ENCODE data around the gene NXNL1.
"Not testable (repeated sequence)": the region's sequence is repeated elsewhere in the genome, so short reads cannot be mapped to it uniquely, and the experiment has no call there.

Gene NXNL1, protein sequence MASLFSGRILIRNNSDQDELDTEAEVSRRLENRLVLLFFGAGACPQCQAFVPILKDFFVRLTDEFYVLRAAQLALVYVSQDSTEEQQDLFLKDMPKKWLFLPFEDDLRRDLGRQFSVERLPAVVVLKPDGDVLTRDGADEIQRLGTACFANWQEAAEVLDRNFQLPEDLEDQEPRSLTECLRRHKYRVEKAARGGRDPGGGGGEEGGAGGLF

DNA sequence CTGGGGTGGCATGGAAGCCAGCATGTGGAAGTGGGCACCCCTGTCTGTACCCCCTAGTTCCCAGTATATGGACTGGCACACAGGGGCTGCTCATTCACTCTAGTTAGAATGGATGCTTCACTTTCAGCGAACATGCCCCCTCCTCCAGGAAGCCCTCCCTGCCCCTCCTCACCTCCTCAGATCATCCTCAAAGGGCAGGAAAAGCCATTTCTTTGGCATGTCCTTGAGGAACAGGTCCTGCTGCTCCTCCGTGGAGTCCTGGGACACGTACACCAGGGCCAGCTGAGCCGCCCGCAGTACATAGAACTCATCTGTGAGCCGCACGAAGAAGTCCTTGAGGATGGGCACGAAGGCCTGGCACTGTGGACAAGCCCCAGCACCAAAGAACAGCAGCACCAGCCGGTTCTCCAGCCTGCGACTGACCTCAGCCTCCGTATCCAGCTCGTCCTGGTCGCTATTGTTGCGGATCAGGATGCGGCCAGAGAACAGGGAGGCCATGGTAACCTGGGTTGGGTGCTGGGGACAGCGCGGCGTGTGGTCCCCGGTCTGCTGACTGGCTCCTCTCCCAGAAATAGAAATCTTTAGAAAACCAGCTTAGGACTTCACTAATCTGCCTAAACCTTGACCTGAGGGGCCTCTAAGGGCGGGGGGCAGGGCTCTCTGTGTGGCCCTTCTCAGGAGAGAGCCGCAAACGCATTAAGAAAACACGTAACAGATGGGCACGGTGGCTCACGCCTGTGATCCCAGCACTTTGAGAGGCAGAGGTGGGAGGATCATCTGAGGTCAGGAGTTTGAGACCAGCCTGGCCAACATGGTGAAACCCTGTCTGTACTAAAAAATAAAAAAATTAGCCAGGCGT lies at the start of gene NXNL1:
TSS of gene NXNL1 (minus strand) at position 555 of the 859 bp plus-strand sequence. CDS start at position 498, 57 bp downstream.
- DNase-seq: no peak

GRCh38 chr19:17508558-17508933 lies 47.8 kb upstream of the NXNL1 start:
- not testable (repeated sequence) for DNase-seq

DNA sequence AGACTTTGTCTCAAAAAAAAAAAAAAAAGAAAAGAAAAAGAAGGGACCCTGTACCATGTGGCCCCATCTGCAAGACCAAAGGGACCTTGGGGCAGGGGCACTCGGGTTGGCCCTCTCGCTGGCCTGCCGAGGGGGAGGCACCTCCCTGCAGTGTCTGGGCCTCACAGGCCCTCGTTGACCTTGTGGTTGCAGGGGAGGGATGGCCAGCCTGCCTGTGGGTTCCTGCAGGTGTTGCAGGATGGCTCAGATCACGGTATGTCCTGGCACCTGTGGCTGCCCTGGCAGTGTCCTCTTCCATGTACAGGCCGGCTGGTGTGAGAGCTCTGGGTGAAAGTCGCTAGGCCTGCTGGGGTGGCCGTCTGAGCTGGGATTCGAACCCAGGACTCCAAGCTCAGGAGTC lies 46.0 kb upstream of the NXNL1 start:
- DNase-seq: no peak

DNA sequence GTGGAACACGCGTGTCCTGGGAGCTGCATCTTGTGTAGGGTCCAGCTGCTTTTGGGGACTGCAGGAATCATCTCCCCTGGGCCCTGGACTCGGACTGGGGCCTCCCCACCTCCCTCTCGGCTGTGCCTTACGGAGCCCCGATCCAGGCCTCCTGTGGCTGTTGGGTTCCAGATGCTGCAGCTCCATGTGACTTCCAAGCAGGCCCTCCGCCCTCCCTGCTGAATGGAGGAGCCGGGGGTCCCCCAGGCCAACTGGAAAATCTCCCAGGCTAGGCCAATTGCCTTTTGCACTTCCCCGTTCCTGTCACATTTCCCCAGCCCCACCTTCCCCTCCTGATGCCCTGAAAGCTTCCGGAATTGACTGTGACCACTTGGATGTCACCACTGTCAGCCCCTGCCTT lies 44.5 kb upstream of the NXNL1 start:
- DNase-seq: no peak

DNA sequence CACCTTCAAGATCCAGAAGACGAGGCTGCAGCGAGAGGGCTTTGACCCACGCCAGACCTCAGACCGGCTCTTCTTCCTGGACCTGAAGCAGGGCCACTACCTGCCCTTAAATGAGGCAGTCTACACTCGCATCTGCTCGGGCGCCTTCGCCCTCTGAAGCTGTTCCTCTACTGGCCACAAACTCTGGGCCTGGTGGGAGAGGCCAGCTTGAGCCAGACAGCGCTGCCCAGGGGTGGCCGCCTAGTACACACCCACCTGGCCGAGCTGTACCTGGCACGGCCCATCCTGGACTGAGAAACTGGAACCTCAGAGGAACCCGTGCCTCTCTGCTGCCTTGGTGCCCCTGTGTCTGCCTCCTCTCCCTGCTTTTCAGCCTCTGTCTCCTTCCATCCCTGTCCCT lies 43.7 kb upstream of the NXNL1 start:
- DNase-seq: no peak

DNA sequence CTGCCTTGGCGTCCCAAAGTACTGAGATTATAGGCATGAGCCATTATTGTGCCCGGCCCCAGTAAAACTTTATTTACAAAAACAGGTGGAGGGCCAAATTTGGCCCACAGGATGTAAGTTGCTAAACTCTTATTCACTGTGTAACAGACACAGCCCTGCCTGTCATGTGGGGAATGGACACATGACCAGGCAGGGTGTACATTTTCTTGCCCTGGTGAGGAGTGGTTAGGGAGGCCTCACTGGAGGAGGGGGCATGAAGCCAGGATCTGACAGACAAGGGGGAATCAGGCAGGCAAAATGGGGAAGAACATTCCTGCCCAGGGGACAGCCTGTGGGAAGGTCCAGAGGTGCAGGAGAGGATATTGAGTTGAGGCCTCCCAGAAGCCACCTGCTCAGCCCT lies 43.3 kb upstream of the NXNL1 start:
- DNase-seq: no peak

DNA sequence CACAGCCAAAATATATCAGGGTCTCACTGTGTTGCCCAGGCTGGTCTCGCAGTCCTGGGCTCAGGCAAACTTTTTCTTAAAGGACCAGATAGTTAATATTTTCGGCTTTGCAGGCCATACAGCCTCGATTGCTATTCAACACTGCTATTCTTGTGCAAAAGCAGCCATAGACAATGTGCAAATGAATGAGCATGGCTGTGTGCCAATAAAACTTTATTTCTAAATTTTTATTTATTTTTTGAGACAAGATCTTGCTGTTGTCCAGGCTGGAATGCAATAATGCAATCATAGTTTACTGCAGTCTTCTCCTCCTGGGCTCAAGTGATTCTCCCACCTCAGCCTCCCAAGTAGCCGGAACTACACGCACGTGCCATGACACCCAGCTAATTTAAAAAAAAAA lies 42.5 kb upstream of the NXNL1 start:
- no peak for DNase-seq

DNA sequence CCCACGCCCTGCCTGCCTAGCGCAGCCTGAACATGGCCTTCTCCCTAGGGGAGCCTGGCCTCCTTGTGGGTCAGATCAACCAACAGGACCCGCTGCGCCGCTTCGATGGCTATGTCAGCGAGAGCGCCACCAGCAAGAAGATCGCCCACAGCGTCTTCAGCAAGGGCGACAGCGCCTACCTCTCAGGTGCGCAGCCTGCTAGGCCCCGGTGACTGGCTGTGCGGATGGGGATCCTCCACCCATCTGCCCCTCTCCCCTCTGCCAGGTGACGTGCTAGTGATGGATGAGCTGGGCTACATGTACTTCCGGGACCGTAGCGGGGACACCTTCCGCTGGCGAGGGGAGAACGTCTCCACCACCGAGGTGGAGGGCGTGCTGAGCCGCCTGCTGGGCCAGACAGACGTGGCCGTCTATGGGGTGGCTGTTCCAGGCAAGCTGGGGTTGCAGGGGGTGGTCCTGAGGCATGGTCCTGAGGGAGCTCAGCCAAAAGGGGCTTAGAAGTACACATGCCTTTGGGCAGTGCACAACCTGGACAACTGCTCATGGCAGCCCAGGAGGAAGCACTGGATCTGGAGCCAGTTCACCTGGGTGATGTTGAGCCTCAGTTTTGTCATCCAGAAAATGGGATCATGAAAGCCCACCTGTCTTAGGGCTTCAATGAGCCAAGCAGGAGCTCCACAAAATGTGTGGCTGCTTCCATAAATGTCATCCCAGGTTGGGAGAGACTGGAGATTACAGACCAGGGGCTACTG lies 39.9 kb upstream of the NXNL1 start:
- no peak for DNase-seq

DNA sequence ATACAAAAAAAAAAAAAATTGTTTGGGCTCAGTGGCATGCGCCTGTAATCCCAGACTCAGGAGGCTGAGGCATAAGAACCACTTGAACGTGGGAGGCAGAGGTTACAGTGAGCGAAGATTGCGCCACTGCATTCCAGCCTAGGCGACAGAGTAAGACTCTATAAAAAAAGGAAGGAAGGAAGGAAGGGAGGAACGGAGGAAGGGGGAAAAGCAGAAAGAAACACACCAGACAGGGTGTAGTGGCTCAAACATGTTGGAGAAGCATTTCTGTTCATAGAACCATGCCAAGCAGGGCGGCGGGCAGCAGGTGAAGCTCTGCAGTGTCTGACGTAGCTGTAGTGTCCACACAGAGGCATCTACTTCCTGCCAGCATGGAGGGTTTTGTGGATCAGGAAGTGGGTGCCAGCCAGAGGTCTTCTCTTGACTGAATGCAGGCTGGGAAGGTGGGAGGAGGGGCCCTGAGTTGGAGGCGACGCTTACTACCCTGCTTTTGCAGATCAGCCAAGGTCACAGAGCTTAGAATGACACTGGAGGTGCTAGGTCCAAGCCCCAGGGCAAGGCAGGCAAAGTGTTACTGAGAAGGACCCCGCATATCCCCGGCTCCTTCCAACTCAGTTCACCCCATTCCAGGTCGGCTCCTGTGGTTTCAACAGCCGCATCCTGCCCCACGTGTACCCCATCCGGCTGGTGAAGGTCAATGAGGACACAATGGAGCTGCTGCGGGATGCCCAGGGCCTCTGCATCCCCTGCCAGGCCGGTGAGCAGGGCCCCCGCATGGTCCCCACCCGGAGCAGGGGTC lies 39.1 kb upstream of the NXNL1 start:
- DNase-seq: no peak

DNA sequence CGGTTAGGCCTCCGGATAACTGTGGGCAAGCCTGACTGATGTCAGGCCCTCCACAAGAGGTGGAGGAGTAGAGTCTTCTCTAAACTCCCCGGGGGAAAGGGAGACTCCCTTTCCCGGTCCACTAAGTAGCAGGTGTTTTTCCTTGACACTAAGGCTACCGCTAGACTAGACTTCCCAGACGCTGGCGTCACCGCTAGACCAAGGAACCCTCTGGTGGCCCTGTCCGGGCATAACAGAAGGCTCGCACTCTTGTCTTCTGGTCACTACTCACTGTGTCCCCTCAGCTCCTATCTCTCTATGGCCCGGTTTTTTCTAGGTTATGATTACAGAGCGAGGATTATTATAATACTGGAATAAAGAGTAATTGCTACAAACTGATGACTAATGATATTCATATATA lies 38.3 kb upstream of the NXNL1 start:
- not testable (repeated sequence) for DNase-seq

DNA sequence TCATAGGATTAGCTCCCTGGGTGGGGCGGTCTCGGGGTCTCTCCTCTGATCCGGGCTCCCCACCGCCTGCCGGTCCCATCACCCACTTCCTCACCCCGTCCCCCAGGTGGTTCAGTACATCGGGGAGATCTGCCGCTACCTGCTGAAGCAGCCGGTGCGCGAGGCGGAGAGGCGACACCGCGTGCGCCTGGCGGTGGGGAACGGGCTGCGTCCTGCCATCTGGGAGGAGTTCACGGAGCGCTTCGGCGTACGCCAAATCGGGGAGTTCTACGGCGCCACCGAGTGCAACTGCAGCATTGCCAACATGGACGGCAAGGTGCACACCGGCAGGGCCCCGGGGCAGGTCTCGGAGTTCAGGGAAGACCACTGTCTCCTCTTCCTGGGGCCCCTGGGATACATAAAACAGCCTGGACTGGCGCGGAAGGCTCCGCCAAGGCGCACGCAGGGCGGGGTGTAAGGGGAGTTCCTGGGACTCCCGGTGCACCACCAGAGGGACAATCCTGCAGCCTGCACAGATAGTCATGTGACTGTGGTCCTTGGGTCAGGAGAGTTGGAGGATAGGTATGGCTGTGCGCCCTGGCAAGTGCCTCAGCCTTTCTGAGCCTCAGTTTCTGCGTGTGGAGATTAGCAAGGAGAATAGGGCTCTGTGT lies 36.5 kb upstream of the NXNL1 start:
- no peak for DNase-seq

GRCh38 chr19:17496337-17496997 lies 35.7 kb upstream of the NXNL1 start:
- peak; percentile 51 for DNase-seq

- DNase-seq: no peak
Measured at GRCh38 chr19:17495639-17496296, 35.0 kb upstream of the NXNL1 start.

DNA sequence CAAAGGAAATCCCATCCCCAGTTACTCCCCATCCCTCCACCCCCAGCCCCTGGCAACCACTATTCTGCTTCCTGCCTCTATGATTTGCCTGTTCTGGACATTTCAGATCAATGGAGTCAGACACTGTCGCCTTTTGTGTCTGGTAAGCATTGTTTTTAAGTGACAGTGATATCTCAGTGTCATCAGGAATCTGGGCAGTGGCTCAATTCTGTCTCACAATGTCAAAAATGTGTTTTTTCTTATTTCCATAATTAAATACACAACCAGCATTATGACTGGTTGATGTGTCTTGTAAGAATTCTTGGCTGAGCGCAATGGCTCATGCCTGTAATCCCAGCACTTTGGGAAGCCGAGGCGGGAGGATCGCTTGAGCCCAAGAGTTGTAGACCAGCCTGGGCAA lies 30.6 kb upstream of the NXNL1 start:
- no peak for DNase-seq

DNA sequence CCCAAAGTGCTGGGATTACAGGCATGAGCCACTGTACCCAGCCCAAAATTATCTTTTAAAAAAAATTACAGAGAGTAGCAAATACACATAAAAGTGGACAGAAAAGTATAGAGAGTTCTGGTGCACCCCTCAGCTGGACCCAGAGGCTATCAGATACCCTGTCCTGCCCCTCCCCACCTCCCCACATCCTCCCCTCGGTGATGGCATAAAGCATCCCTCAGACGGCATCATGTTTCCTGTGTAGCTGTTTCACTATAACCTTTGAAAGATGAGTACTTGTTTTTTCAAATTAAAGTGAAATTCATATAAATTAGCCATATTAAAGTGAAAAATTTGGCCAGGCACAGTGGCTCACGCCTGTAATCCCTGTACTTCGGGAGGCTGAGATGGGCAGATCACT lies 29.7 kb upstream of the NXNL1 start:
- DNase-seq: no peak

GRCh38 chr19:17489392-17490030 lies 28.8 kb upstream of the NXNL1 start:
- DNase-seq: no peak

DNA sequence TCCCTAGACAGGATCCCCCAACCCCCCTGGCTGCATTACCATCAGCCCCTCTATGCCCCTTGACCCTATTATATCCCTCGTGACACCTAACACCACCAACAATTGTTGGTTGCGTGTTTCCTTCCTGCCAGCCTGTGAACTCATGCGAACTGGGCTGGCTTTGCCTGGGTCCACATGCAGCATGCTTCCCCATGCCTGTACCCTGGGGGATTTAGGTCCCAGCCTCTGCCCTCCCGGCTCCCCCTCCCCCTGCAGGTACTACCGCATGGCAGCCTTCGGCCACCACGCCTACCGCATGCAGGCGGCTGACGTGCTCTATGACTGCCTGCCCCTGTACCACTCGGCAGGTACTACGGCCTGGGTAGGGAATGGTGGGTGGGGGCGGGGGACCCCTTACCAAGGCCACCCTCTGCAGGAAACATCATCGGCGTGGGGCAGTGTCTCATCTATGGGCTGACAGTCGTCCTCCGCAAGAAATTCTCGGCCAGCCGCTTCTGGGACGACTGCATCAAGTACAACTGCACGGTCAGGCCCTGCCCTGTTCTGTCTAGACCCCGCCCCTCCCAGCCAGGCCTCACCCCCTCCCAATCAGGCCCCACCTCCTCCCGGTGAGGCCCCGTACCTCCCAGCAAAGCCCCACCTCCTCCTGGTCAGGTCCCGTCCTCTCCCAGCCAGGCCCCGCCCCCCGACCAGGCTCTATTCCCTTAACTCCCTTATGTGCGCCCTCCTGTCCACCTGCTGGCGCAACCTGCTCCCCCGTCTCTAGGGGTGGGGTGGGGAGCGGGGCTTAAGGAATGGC lies 28.1 kb upstream of the NXNL1 start:
- no peak for DNase-seq

DNA sequence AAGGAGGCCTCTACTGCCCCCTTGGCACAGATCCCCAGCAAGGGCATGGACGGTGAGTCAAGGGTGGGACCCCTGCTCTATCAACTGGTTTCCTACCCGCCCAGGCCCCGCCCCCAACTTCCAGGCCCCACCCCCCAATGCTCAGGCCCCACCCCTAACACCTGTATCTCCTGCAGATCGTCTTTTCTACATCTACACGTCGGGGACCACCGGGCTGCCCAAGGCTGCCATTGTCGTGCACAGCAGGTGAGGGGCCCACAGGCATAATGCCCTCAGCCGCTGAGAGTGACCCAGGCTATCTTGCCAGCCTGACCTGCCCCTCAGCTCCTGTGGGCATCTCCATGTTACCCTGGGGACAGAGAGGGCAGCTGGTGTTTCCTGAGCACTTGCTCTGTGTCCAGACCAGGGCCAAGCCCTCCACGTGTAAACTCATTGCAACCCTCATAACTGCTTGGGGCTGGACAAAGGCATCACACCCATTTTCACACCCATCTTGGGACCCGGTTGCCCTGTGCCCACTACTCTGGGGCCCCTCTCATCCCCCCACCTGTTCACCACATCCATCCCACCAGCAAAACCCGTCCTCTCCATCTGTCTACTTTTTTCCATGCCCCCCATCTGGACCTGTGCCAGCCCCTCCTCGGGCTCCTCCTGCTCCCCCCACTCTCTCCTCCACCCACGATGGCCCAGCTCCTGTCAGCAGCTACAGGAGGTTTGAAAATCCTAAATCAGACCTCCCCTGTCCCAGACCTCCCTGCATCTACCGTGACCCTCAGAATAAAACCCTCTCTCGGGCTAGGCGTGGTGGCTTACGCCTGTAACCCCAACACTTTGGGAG lies 26.8 kb upstream of the NXNL1 start:
- DNase-seq: no peak
